ENCODE data around the gene KRTAP10-11.
"Not testable (repeated sequence)": the region's sequence is repeated elsewhere in the genome, so short reads cannot be mapped to it uniquely, and the experiment has no call there.

Gene KRTAP10-11

DNA sequence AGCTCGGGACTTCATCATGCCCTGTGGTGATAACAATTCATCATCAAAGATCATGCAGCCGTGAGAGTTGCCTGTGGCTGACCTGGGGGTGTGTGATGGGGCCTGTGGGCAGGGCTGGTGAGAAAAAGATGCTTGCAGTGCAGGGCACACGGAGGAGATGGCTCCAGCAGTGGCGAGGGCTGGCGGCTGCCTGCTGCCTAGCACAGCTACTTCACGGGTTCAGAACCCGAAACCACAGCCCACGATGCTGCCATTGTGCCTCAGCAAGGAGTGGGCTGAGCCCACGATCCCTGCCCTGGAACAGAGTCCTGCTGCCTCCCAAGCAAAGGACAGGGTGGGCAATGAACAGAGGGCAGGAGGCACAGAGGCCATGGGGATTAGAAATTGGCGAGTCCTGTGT is 20.0 kb upstream of the KRTAP10-11 start:
- TF ChIP-seq, protein P1, sequence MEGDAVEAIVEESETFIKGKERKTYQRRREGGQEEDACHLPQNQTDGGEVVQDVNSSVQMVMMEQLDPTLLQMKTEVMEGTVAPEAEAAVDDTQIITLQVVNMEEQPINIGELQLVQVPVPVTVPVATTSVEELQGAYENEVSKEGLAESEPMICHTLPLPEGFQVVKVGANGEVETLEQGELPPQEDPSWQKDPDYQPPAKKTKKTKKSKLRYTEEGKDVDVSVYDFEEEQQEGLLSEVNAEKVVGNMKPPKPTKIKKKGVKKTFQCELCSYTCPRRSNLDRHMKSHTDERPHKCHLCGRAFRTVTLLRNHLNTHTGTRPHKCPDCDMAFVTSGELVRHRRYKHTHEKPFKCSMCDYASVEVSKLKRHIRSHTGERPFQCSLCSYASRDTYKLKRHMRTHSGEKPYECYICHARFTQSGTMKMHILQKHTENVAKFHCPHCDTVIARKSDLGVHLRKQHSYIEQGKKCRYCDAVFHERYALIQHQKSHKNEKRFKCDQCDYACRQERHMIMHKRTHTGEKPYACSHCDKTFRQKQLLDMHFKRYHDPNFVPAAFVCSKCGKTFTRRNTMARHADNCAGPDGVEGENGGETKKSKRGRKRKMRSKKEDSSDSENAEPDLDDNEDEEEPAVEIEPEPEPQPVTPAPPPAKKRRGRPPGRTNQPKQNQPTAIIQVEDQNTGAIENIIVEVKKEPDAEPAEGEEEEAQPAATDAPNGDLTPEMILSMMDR (IDR thresholded peaks at IDR 0.05; ENCODE audit: control insufficient read depth, insufficient read depth, low read depth, low read length, missing control alignments), result no peak
- DNase-seq (ENCODE audit: low read depth), result no peak
- H3K4me3 ChIP-seq (ENCODE audit: control insufficient read depth, low read depth, low read length), result no peak overlapping the region

DNA sequence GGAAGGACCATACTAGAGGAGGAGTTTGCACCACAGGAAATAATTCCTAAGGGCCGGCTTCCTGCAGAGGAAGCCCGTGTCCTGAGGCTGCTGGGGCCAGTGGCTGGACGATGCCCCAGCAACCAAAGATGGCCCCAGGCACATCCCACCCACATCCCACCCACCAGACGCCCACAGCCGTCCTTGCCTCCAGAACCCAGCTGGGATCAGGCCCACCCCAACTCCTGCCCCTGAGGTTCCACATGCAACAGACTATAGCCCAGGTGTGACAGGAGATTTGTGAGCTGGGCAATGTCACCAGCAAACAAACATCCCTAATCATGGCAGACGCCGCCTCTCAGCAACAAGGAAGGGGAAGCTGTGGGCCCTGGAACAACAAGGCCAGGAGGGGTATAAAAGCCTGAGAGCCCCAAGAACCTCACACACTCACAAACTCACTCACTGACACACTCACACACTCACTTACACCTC is 19.5 kb upstream of the KRTAP10-11 start, which contains the start of gene KRTAP10-9:
Gene KRTAP10-9 (plus strand): TSS at position 421 of the 471 bp plus-strand sequence. CDS start 79 bp downstream, outside the sequence.
- no peak within 1 kb of the TSS for H3K4me3 ChIP-seq (ENCODE audit: control insufficient read depth, low read depth, low read length)
- TF ChIP-seq, protein P1 (IDR thresholded peaks at IDR 0.05; ENCODE audit: control insufficient read depth, insufficient read depth, low read depth, low read length, missing control alignments), result no peak
- DNase-seq (ENCODE audit: low read depth), result no peak

DNA sequence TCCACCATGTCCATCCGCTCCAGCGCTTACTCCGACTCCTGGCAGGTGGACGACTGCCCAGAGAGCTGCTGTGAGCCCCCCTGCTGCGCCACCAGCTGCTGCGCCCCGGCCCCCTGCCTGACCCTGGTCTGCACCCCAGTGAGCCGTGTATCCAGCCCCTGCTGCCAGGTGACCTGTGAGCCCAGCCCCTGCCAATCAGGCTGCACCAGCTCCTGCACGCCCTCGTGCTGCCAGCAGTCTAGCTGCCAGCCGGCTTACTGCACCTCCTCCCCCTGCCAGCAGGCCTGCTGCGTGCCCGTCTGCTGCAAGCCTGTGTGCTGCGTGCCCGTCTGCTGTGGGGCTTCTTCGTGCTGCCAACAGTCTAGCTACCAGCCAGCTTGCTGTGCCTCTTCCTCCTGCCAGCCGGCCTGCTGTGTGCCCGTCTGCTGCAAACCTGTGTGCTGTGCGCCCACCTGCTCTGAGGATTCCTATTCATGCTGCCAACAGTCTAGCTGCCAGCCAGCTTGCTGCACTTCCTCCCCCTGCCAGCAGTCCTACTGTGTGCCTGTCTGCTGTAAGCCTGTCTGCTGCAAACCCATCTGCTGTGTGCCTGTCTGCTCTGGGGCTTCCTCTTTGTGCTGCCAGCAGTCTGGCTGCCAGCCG is 18.9 kb upstream of the KRTAP10-11 start:
- H3K4me3 ChIP-seq (ENCODE audit: control insufficient read depth, low read depth, low read length); DNase-seq (ENCODE audit: low read depth): not testable (repeated sequence)

DNA sequence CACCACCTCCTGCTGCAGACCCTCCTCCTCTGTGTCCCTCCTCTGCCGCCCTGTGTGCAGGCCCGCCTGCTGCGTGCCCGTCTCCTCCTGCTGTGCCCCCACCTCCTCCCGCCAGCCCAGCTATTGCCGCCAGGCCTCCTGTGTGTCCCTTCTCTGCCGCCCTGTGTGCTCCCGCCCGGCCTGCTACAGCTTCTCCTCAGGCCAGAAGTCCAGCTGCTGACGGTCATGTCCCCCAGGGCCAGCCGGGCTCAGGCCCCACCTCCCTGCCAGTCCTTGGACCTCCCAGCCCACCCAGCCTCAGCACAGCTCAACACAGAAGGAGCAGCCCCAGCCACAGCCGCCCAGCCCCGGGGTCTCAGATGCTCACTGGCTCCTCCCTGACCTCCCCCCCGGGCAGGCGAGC is 18.4 kb upstream of the KRTAP10-11 start:
- not testable (repeated sequence) for DNase-seq (ENCODE audit: low read depth); H3K4me3 ChIP-seq (ENCODE audit: control insufficient read depth, low read depth, low read length)

DNA sequence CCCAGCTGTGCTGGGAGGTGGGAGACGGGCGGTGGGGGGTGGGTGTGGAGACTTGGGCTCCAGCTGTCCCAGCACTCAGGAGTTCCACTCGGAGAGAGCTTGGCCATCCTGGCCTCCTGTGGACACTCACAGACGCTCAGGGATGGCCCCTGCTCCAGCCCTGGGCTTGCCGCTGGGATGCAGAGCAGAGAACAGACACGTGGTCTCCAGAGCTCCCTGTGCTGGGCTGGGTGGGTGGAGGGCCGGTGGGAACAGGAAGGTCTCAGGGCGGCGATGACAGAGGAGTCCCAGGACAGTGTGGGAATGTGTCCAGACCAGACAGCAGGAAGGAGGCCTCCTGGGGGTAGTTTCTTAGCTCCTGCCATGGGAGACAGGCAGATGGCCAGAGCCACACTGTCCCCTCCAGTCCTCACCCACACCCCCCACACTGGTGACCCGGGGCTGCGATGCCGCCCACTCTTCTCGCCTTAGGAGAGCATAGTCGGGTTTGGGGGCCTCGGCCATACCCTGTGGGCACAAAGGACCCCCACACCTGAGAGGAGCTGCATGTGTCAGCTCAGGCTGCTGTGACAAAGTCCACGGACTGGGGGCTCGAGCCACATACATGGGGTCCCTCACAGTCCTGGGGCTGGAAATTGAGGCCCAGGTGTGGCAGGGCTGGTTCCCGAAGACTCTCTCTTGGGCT is 17.4 kb upstream of the KRTAP10-11 start:
- no peak for DNase-seq (ENCODE audit: low read depth)
- TF ChIP-seq, protein P1 (IDR thresholded peaks at IDR 0.05; ENCODE audit: control insufficient read depth, insufficient read depth, low read depth, low read length, missing control alignments), result no peak

DNA sequence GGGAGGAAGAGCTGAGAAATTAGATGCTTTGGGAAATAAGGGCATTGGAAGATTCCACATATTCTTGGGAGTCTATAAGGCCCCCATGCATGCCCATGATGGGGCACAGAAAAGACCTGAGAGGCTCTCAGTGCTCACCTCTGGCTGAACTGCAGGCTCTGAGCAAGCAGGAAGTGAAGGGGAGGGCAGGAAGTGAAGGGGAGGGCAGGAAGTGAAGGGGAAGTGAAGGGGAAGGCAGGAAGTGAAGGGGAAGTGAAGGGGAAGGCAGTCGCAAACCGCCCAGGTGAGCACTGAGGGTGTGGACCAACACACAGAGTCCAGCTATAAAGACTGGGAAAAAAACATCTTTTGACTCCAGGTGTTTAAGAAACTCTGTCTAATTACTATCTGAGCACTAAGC is 15.8 kb upstream of the KRTAP10-11 start:
- H3K4me3 ChIP-seq (ENCODE audit: control insufficient read depth, low read depth, low read length), result no peak overlapping the region
- no peak for DNase-seq (ENCODE audit: low read depth)
- TF ChIP-seq, protein P1 (IDR thresholded peaks at IDR 0.05; ENCODE audit: control insufficient read depth, insufficient read depth, low read depth, low read length, missing control alignments), result no peak

More for the DNA sequence above, 17.4 kb upstream of the KRTAP10-11 start:
- H3K4me3 ChIP-seq (ENCODE audit: control insufficient read depth, low read depth, low read length), result no peak overlapping the region

DNA sequence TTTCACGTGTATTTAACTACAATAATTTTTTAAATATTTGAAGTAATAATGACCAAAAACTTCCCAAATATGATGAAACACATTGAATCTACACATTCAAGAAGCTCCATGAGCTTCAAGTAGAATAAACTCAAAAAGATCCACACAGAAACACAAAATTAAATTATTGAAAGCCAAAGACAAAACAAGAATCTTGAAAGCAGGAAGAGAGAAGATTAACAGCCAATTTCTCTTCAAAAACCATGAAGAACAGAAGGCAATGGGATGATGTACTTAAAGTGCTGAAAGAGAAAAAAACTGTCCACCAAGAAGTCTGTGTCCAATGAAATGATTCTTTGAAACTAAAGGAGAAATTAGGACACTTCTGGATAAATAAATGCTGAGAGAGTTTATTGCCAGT is 14.1 kb upstream of the KRTAP10-11 start:
- no peak overlapping the region for H3K4me3 ChIP-seq (ENCODE audit: control insufficient read depth, low read depth, low read length)
- TF ChIP-seq, protein P1 (IDR thresholded peaks at IDR 0.05; ENCODE audit: control insufficient read depth, insufficient read depth, low read depth, low read length, missing control alignments), result no peak
- DNase-seq (ENCODE audit: low read depth), result no peak
